HL-60 (cell line): ENCODE measurements around the gene KLRC4.
"Not testable (repeated sequence)": the region's sequence is repeated elsewhere in the genome, so short reads cannot be mapped to it uniquely, and the experiment has no call there.

Experiments used
- DNase-seq, 2 experiments: peaks; one replicate each; pipeline ENCODE4 v3.0.0-alpha.2; 2010 to 2020; ENCODE audit warnings: low read depth in 1 of 2, low spot score in 1 of 2
- H3K27ac ChIP-seq: fragments of 250-450 bp; sonication (Bioruptor Pico); replicated peaks from 2 replicates; pipeline ENCODE4 v1.5.1; 2020; ENCODE audit warnings: mild to moderate bottlenecking, moderate library complexity
- H3K27me3 ChIP-seq: fragments of 250-450 bp; sonication (Bioruptor Pico); 2 replicates; pipeline ENCODE4 v1.5.1; 2021; ENCODE audit warnings: mild to moderate bottlenecking, moderate library complexity; ENCODE audit not compliant: insufficient read depth, poor library complexity, severe bottlenecking
- H3K4me3 ChIP-seq: replicated peaks from 2 replicates; pipeline ENCODE4 v1.5.1; 2011; ENCODE audit warnings: mild to moderate bottlenecking, control low read depth, low read length; ENCODE audit not compliant: insufficient read depth
- GABPA ChIP-seq: IDR thresholded peaks from 2 replicates; pipeline ENCODE4 v1.6.1; 2012; ENCODE audit warnings: low read depth
- POLR2AphosphoS5 ChIP-seq: IDR thresholded peaks from 2 replicates; pipeline ENCODE4 v1.6.1; 2012; ENCODE audit warnings: low read depth
- SPI1 ChIP-seq: IDR thresholded peaks from 2 replicates; pipeline ENCODE4 v1.6.1; 2012; ENCODE audit warnings: low read depth, mild to moderate bottlenecking, borderline replicate concordance
- TF ChIP-seq, protein P1 (sequence below): IDR thresholded peaks from one replicate; pipeline ENCODE4 v1.5.1; 2011; ENCODE audit warnings: low read length, control low read depth, inconsistent platforms; ENCODE audit not compliant: insufficient read depth
- TF ChIP-seq, protein P2 (sequence below): IDR thresholded peaks from 2 replicates; pipeline ENCODE4 v1.6.1; 2012; ENCODE audit warnings: low read depth; ENCODE audit not compliant: insufficient replicate concordance

KLRC4 gene

DNA sequence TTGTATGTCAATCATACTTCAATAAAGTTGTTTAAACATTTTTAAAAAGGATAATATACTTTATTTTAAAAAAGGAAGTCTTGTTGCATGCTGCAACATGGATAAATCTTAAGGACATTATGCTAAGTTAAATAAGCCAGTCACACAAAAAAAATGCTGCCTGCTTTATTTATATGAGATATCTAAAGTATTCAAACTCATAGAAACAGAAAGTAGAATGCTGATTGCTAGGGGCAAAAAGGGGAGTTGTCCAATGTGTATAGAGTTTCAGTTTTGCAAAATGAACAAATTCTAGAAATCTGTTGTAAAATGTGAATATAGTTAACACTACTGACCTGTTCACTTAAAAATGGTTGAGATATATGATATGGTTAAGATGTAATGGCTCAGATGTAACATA lies 8.7 kb downstream of the KLRC4 start:
- TF ChIP-seq, protein P1, sequence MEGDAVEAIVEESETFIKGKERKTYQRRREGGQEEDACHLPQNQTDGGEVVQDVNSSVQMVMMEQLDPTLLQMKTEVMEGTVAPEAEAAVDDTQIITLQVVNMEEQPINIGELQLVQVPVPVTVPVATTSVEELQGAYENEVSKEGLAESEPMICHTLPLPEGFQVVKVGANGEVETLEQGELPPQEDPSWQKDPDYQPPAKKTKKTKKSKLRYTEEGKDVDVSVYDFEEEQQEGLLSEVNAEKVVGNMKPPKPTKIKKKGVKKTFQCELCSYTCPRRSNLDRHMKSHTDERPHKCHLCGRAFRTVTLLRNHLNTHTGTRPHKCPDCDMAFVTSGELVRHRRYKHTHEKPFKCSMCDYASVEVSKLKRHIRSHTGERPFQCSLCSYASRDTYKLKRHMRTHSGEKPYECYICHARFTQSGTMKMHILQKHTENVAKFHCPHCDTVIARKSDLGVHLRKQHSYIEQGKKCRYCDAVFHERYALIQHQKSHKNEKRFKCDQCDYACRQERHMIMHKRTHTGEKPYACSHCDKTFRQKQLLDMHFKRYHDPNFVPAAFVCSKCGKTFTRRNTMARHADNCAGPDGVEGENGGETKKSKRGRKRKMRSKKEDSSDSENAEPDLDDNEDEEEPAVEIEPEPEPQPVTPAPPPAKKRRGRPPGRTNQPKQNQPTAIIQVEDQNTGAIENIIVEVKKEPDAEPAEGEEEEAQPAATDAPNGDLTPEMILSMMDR, result no peak
- no peak for TF ChIP-seq GABPA
- no peak for TF ChIP-seq SPI1
- no peak for TF ChIP-seq POLR2AphosphoS5
- TF ChIP-seq, protein P2, sequence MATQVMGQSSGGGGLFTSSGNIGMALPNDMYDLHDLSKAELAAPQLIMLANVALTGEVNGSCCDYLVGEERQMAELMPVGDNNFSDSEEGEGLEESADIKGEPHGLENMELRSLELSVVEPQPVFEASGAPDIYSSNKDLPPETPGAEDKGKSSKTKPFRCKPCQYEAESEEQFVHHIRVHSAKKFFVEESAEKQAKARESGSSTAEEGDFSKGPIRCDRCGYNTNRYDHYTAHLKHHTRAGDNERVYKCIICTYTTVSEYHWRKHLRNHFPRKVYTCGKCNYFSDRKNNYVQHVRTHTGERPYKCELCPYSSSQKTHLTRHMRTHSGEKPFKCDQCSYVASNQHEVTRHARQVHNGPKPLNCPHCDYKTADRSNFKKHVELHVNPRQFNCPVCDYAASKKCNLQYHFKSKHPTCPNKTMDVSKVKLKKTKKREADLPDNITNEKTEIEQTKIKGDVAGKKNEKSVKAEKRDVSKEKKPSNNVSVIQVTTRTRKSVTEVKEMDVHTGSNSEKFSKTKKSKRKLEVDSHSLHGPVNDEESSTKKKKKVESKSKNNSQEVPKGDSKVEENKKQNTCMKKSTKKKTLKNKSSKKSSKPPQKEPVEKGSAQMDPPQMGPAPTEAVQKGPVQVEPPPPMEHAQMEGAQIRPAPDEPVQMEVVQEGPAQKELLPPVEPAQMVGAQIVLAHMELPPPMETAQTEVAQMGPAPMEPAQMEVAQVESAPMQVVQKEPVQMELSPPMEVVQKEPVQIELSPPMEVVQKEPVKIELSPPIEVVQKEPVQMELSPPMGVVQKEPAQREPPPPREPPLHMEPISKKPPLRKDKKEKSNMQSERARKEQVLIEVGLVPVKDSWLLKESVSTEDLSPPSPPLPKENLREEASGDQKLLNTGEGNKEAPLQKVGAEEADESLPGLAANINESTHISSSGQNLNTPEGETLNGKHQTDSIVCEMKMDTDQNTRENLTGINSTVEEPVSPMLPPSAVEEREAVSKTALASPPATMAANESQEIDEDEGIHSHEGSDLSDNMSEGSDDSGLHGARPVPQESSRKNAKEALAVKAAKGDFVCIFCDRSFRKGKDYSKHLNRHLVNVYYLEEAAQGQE, result no peak
- DNase-seq, result no peak

DNA sequence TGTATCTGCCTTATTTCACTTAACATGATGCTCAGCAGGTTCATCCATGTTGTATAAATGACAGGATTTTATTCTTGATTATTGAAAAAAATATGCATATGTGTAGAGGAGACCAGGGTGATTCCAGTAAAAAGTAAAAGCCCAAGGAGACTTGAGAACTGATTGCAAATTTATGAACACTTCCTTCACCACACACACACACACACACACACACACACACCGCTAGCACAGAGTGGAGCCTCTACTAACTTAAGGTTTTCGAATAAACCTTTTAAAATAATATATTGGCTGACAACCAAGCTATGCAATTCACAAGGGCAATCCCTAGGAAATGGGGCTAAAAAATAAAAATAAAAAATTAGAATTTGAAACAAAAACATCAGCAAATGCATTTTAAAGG lies 11.4 kb downstream of the KLRC4 start:
- DNase-seq, result no peak

More for the DNA sequence above, 8.7 kb downstream of the KLRC4 start:
- Histone ChIP-seq H3K27ac (no peak overlapping the region), H3K4me3 (no peak overlapping the region), H3K27me3 (no peaks in the 10 kb centered on the region)

DNA sequence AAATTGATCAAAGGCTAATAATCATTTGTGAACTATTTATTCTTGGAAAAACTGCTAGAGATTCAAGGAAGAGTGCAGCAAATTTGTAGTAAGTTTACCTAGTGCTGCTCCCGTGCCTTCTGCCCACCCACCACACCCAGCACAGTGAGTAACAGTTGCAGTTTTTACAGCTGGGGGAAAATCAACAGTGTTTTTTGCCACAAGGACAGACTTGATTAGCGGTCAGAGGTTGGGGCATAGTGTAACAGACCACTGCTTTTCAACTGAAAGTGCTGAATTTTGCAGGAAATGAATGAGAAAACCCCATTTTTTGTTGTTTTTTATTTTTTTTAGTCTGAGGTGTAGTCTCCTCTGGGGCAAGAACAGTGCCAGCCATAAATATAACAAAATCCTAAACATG lies 12.3 kb downstream of the KLRC4 start:
- no peak overlapping the region for H3K27ac ChIP-seq
- TF ChIP-seq, protein P1, result no peak
- TF ChIP-seq, protein P2, result no peak
- DNase-seq, result no peak
- no peak overlapping the region for H3K4me3 ChIP-seq
- H3K27me3 ChIP-seq, result no peaks in the 10 kb centered on the region

More for the DNA sequence above, 11.4 kb downstream of the KLRC4 start:
- Histone ChIP-seq H3K4me3 (no peak overlapping the region), H3K27me3 (no peaks in the 10 kb centered on the region), H3K27ac (no peak overlapping the region)
- TF ChIP-seq GABPA, result no peak
- no peak for TF ChIP-seq SPI1
- TF ChIP-seq, protein P2, result no peak
- TF ChIP-seq, protein P1, result no peak
- TF ChIP-seq POLR2AphosphoS5, result no peak

DNA sequence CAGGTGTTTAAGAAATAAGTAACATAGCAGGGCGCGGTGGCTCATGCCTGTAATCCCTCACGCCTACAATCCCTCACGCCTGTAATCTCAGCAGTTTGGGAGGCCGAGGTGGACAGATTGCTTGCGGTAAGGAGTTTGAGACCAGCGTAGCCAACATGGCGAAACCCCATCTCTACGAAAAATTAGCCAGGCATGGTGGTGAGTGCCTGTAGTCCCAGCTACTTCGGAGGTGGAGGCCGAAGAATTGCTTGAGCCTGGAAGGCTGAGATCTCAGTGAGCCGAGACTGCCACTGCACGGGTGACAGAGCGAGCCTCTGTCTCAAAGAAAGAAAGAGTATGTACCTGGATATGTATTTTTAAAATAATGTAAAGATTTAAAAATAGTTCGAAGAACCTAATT lies 13.4 kb downstream of the KLRC4 start:
- H3K27ac ChIP-seq, result peak overlapping the region; percentile 97
- H3K27me3 ChIP-seq, DNase-seq, H3K4me3 ChIP-seq: not testable (repeated sequence)
